ENCODE data around the gene SAMD1.

Gene SAMD1

DNA sequence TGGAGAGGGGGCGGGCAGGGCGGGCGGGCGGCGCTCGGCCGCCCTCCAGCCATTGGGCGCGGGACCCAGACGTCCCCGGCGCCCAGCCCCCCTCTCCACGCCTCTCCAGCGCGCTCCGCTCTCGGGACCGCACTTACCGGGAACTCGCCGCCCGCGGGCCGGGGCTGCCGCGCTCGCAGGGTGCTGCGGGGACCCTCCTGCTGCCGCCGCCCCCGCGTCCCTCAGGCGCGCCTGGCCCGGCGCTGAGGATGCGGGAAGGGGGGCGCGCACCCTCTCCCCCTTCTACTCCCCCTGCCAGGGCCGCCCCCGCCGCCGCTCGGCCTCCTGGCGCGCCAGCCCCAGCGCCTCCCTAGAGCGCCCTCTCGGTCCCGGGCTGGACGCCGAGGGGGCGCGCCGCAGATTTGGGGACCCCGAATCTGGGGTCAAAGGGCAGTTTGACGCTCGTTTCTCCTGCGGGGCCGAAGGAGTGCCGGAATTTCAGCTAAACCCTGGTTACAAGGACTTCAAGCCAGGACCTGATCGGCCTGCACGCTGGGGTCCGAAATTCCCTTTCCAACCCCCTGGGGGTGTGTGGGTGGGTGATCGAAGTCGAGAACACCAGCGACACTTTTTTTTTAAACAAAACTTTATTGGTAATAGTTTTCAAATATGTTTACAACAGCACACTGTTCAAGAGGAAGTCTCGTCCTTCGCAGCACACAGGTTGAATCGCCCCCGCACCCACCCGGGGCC lies 696 bp upstream of the SAMD1 start:
- no peak for DNase-seq (ENCODE audit: low read depth)
- TF ChIP-seq, protein P1, sequence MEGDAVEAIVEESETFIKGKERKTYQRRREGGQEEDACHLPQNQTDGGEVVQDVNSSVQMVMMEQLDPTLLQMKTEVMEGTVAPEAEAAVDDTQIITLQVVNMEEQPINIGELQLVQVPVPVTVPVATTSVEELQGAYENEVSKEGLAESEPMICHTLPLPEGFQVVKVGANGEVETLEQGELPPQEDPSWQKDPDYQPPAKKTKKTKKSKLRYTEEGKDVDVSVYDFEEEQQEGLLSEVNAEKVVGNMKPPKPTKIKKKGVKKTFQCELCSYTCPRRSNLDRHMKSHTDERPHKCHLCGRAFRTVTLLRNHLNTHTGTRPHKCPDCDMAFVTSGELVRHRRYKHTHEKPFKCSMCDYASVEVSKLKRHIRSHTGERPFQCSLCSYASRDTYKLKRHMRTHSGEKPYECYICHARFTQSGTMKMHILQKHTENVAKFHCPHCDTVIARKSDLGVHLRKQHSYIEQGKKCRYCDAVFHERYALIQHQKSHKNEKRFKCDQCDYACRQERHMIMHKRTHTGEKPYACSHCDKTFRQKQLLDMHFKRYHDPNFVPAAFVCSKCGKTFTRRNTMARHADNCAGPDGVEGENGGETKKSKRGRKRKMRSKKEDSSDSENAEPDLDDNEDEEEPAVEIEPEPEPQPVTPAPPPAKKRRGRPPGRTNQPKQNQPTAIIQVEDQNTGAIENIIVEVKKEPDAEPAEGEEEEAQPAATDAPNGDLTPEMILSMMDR (IDR thresholded peaks at IDR 0.05; ENCODE audit: control insufficient read depth, extremely low read depth, insufficient read depth): peak; percentile 29; the same call in 1 of the 2 replicates
- peak overlapping the region; percentile 71 for H3K4me3 ChIP-seq (ENCODE audit: low read depth, low read length)

DNA sequence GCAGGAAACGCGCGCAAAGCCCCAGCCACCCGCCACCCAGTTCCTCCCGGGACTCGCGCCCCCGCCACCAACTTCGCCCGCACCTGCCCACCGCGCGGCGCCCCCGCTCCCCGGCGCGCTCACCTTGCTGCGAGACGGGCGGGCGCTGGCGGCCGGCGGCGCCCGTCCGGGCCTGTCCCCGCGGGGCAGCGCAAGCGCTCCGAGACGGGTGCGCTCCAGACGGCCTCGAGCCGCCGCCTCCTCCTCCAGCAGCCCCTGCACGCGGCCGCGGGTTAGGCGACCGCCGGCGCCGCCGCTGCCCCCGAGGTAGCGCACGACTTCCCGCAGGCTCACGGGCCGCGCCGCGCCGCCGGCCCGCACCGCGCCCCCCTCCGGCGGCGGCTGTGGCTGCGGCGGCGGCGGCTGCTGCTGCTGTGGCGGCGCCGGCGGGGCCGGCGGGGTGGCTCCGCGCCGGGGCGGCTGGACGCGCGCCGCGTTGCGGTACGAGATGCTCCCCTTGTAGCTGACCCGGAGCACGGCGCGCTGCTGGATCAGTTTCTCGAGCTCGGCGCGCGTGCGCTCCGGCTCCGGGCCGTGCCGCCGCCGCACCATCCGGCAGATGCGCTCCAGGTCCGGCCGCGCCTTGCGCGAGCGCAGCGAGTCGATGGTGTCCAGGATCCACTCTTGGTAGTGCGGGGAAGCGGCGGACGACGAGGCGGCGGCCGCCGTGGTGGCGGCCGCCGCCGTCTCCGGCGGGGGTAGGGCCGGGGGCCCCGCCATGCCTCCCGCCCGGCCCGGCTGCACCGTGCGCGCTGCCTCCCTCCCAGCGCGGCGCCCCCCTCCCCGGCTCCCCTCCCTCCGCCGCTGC lies 666 bp downstream of the SAMD1 start:
- no peak for DNase-seq (ENCODE audit: low read depth)
- TF ChIP-seq, protein P1 (IDR thresholded peaks at IDR 0.05; ENCODE audit: control insufficient read depth, extremely low read depth, insufficient read depth): peak; percentile 40; the same call in 1 of the 2 replicates
- H3K4me3 ChIP-seq (ENCODE audit: low read depth, low read length): peak overlapping the region; percentile 51

DNA sequence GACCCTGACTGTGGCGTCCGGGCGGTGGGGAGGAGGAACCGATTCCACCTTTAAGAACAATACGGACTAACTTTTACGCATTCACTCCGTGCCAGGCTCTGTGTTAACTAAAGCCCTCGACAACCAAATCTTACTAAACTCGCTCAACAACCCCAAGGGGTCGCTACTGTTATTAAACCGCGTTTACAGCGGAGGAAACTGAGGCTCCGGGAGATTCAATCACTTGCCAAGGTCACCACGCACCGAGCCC lies 1.2 kb downstream of the SAMD1 start:
- H3K4me3 ChIP-seq (ENCODE audit: low read depth, low read length): peak overlapping the region; percentile 49
- TF ChIP-seq, protein P1 (IDR thresholded peaks at IDR 0.05; ENCODE audit: control insufficient read depth, extremely low read depth, insufficient read depth): no peak
- no peak for DNase-seq (ENCODE audit: low read depth)

DNA sequence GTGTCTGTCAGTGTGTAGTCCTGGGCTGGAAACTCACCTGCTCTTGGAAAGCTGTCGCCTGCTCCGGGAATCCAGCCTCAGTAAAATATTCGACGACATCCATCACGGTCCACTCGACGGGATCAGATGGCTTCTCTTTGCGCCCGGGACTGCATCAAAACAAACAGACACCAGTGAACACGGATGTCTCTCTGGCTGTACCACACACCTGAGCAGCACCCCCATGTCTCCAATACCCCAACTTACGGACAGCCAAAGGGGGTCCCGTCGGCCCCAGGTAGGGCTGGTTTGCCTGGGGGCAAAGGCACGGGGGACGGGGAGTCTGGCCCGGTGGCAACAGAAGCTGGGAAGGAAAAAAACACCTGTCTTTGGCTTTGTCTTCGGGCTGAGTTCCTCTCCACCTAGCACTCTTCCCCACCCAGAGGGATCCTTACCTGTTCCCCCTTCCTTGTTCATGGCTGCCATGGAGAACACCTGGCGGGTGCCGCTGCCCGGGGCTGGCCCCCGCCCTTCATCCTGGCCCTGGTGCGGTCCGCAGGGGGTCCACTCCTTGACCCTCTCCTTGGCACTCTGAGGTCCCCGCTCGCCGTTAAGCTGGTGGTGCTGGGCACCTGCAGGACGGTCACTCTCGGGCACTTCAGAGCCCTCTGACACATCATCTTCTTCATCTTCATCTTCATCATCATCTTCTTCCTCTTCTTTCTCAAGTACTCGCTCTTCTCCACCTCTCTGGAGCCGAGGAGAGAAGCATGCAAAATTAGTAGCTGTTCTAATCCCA lies 1.7 kb downstream of the SAMD1 start:
- H3K4me3 ChIP-seq (ENCODE audit: low read depth, low read length): peak overlapping the region; percentile 49
- no peak for DNase-seq (ENCODE audit: low read depth)
- TF ChIP-seq, protein P1 (IDR thresholded peaks at IDR 0.05; ENCODE audit: control insufficient read depth, extremely low read depth, insufficient read depth): no peak

DNA sequence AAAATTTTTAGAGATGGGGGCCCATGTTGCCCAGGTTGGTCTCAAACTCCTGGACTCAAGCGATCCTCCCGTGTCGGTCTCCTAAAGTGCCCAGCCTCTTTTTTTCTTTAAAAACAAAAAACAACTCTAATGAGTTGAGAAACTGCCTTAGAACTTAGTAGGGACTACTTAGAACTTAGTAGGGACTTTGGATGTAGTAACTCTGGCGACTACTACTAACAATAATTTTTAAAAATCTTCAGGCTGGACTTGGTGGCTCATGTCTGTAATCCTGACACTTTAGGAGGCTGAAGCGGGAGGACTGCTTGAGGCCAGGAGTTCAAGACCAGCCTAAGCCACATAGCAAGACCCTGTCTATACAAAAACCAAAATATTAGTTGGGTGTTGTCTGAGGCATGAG lies 4.5 kb downstream of the SAMD1 start:
- TF ChIP-seq, protein P1 (IDR thresholded peaks at IDR 0.05; ENCODE audit: control insufficient read depth, extremely low read depth, insufficient read depth): no peak
- H3K4me3 ChIP-seq (ENCODE audit: low read depth, low read length): no peak overlapping the region

DNA sequence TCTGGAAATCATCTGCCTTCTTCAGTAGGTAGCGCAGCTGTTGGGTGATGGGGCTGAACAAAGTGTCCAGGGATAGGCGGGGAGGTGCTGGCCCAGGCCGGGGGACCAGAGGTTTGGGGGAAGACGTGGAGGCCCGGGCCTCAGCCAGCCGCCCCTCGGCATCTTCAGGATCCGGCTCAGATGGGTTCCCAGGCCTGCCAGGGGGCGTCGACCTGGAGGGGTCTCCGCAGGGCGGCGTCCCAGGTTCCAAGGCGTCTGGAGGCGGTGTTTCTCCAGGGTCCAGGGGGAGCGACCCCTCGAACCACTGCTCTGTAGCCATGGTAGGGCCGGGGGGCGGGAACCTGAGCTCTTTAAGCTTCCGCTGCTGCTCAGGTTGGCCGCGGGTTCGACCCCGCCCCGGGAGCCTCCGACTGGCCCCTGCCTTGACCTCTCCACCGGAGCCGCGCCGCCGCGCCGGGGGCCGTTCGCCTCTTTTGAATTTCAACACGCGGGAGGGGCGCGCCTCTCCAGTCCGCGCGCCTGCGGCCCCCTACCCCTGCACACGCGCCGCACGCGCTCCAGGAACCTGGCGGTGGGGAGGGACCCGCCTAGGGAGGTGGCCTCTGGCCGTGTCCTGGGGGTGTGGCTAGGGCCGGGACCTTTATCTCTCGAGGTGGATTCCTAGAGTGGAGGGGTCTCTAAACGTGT lies 5.1 kb downstream of the SAMD1 start, which contains the start of gene C19orf67:
TSS of gene C19orf67 (minus strand) at position 475 of the 687 bp plus-strand sequence. CDS start at position 319, 156 bp downstream.
- TF ChIP-seq, protein P1 (IDR thresholded peaks at IDR 0.05; ENCODE audit: control insufficient read depth, extremely low read depth, insufficient read depth): no peak
- DNase-seq (ENCODE audit: low read depth): no peak
- H3K4me3 ChIP-seq (ENCODE audit: low read depth, low read length): no peak within 1 kb of the TSS

More for the DNA sequence above, 4.5 kb downstream of the SAMD1 start:
- no peak for DNase-seq (ENCODE audit: low read depth)
